GM18526 (cell line): ENCODE measurements around the gene PPDPF.

Source experiments
- POLR2A ChIP-seq: IDR thresholded peaks from 3 replicates; pipeline ENCODE4 v1.6.1; 2011; ENCODE audit not compliant: insufficient read length; ENCODE audit errors: extremely low read depth

Gene PPDPF

GRCh38 chr20:63503524-63503923, 17.0 kb upstream of the PPDPF start:
- no peak for TF ChIP-seq POLR2A

- TF ChIP-seq POLR2A = no peak
Observed at GRCh38 chr20:63504642-63505041, 15.9 kb upstream of the PPDPF start.

GRCh38 chr20:63505281-63505680, 15.3 kb upstream of the PPDPF start:
- no peak for TF ChIP-seq POLR2A

GRCh38 chr20:63505723-63506122, 14.8 kb upstream of the PPDPF start:
- no peak for TF ChIP-seq POLR2A

GRCh38 chr20:63507083-63507743, 13.4 kb upstream of the PPDPF start:
- TF ChIP-seq POLR2A = no peak

GRCh38 chr20:63508072-63508768, 12.3 kb upstream of the PPDPF start:
- TF ChIP-seq POLR2A = no peak

- TF ChIP-seq POLR2A = no peak
Observed at GRCh38 chr20:63509088-63509564, 11.4 kb upstream of the PPDPF start.

GRCh38 chr20:63513207-63513606, 7.4 kb upstream of the PPDPF start:
- TF ChIP-seq POLR2A = no peak

- no peak for TF ChIP-seq POLR2A
Observed at GRCh38 chr20:63517376-63518309, 2.9 kb upstream of the PPDPF start.

GRCh38 chr20:63518351-63518861, 2.2 kb upstream of the PPDPF start:
- TF ChIP-seq POLR2A = no peak

- TF ChIP-seq POLR2A = no peak
Observed at GRCh38 chr20:63518946-63519667, 1.5 kb upstream of the PPDPF start.

- no peak for TF ChIP-seq POLR2A
Observed at GRCh38 chr20:63519668-63520503, 679 bp upstream of the PPDPF start.

- TF ChIP-seq POLR2A = no peak
Observed at GRCh38 chr20:63520934-63521601, 503 bp downstream of the PPDPF start.

GRCh38 chr20:63521602-63522001, 1.0 kb downstream of the PPDPF start:
- no peak for TF ChIP-seq POLR2A
